Stomach smooth muscle (tissue), 2 donors: ENCODE data around the gene CARD11.

ENCODE experiments used
- H3K27ac ChIP-seq: one replicate; pipeline ENCODE4 v1.7.0; 2013; ENCODE audit warnings: mild to moderate bottlenecking, low read length, inconsistent platforms
- H3K27me3 ChIP-seq, 2 donors: one replicate each; pipeline ENCODE4 v1.7.0; 2013; ENCODE audit warnings: low read length in 2 of 2; ENCODE audit not compliant: insufficient read depth in 2 of 2, control insufficient read depth in 1 of 2
- H3K36me3 ChIP-seq, 2 donors: one replicate each; pipeline ENCODE4 v1.7.0; 2013; ENCODE audit warnings: low read length in 2 of 2; ENCODE audit not compliant: control insufficient read depth in 2 of 2, insufficient read depth in 2 of 2
- H3K4me1 ChIP-seq: one replicate; pipeline ENCODE4 v1.7.0; 2013; ENCODE audit warnings: low read length; ENCODE audit not compliant: control insufficient read depth, insufficient read depth
- H3K4me3 ChIP-seq, 2 donors: one replicate each; pipeline ENCODE4 v1.7.0; 2013; ENCODE audit warnings: low read length in 2 of 2
- H3K9ac ChIP-seq, 2 donors: one replicate each; pipeline ENCODE4 v1.7.0; 2013; ENCODE audit warnings: low read length in 2 of 2, mild to moderate bottlenecking in 1 of 2
- H3K9me3 ChIP-seq, 2 donors: one replicate each; pipeline ENCODE4 v1.7.0; 2013; ENCODE audit warnings: low read length in 2 of 2; ENCODE audit not compliant: control insufficient read depth in 2 of 2
- donor health status: healthy.
- donor health status: Pancreatic carcinoma.

CARD11 gene

GRCh38 chr7:2920041-2920440 lies 123.6 kb downstream of the CARD11 start:
- peaks cover 6 to 10% of the 10 kb centered on the region in 2 donors for H3K27me3 ChIP-seq

GRCh38 chr7:2919256-2919655 lies 124.4 kb downstream of the CARD11 start:
- Histone ChIP-seq H3K36me3 (no peaks in the 10 kb centered on the region), H3K27ac (no peak overlapping the region), H3K9ac (no peak overlapping the region), H3K4me3 (no peak overlapping the region), H3K4me1 (no peaks in the 10 kb centered on the region), H3K9me3 (no peaks in the 10 kb centered on the region), H3K27me3 (peaks cover 6 to 10% of the 10 kb centered on the region in 2 donors)

More at GRCh38 chr7:2920041-2920440, 123.6 kb downstream of the CARD11 start:
- Histone ChIP-seq H3K4me1 (no peaks in the 10 kb centered on the region), H3K36me3 (no peaks in the 10 kb centered on the region), H3K4me3 (no peak overlapping the region), H3K9ac (no peak overlapping the region), H3K9me3 (no peaks in the 10 kb centered on the region), H3K27ac (no peak overlapping the region)

GRCh38 chr7:2918406-2918805 lies 125.3 kb downstream of the CARD11 start:
- no peak overlapping the region for H3K4me3 ChIP-seq
- peaks cover 5 to 8% of the 10 kb centered on the region in 2 donors for H3K27me3 ChIP-seq
- no peaks in the 10 kb centered on the region for H3K36me3 ChIP-seq
- no peak overlapping the region for H3K9ac ChIP-seq
- no peaks in the 10 kb centered on the region for H3K9me3 ChIP-seq
- no peak overlapping the region for H3K27ac ChIP-seq
- no peaks in the 10 kb centered on the region for H3K4me1 ChIP-seq

GRCh38 chr7:2915023-2915422 lies 128.6 kb downstream of the CARD11 start:
- no peaks in the 10 kb centered on the region for H3K9me3 ChIP-seq
- no peaks in the 10 kb centered on the region for H3K36me3 ChIP-seq
- no peaks in the 10 kb centered on the region for H3K4me1 ChIP-seq

GRCh38 chr7:2913760-2914387 lies 129.8 kb downstream of the CARD11 start:
- no peaks in the 10 kb centered on the region for H3K36me3 ChIP-seq
- no peak overlapping the region for H3K4me3 ChIP-seq
- no peak overlapping the region for H3K9ac ChIP-seq
- H3K9me3 ChIP-seq = no peaks in the 10 kb centered on the region
- no peaks in the 10 kb centered on the region for H3K27me3 ChIP-seq
- H3K4me1 ChIP-seq = no peaks in the 10 kb centered on the region
- no peak overlapping the region for H3K27ac ChIP-seq

More at GRCh38 chr7:2915023-2915422, 128.6 kb downstream of the CARD11 start:
- Histone ChIP-seq H3K4me3 (no peak overlapping the region), H3K9ac (no peak overlapping the region), H3K27ac (no peak overlapping the region), H3K27me3 (no peaks in the 10 kb centered on the region)

GRCh38 chr7:2912684-2913439 lies 130.8 kb downstream of the CARD11 start:
- H3K4me1 ChIP-seq = no peaks in the 10 kb centered on the region
- no peaks in the 10 kb centered on the region for H3K27me3 ChIP-seq

GRCh38 chr7:2911466-2911865 lies 132.2 kb downstream of the CARD11 start:
- Histone ChIP-seq H3K36me3 (no peaks in the 10 kb centered on the region), H3K27ac (no peak overlapping the region), H3K27me3 (no peaks in the 10 kb centered on the region), H3K4me1 (no peaks in the 10 kb centered on the region), H3K4me3 (no peak overlapping the region), H3K9me3 (no peaks in the 10 kb centered on the region), H3K9ac (no peak overlapping the region)

More at GRCh38 chr7:2912684-2913439, 130.8 kb downstream of the CARD11 start:
- no peak overlapping the region for H3K4me3 ChIP-seq
- H3K9me3 ChIP-seq = no peaks in the 10 kb centered on the region
- H3K36me3 ChIP-seq = no peaks in the 10 kb centered on the region
- no peak overlapping the region for H3K9ac ChIP-seq
- H3K27ac ChIP-seq = no peak overlapping the region

GRCh38 chr7:2909471-2910039 lies 134.1 kb downstream of the CARD11 start:
- no peak overlapping the region for H3K4me3 ChIP-seq
- no peak overlapping the region for H3K9ac ChIP-seq
- H3K4me1 ChIP-seq = no peaks in the 10 kb centered on the region
- no peak overlapping the region for H3K27ac ChIP-seq
- no peaks in the 10 kb centered on the region for H3K36me3 ChIP-seq
- peaks cover 0 to 3% of the 10 kb centered on the region in 2 donors for H3K9me3 ChIP-seq
- H3K27me3 ChIP-seq = no peaks in the 10 kb centered on the region

GRCh38 chr7:2909043-2909442 lies 134.6 kb downstream of the CARD11 start:
- Histone ChIP-seq H3K9me3 (peaks cover 0 to 3% of the 10 kb centered on the region in 2 donors), H3K36me3 (no peaks in the 10 kb centered on the region), H3K27me3 (no peaks in the 10 kb centered on the region), H3K27ac (no peak overlapping the region), H3K4me3 (no peak overlapping the region), H3K9ac (no peak overlapping the region), H3K4me1 (no peaks in the 10 kb centered on the region)

- no peaks in the 10 kb centered on the region for H3K36me3 ChIP-seq
- no peak overlapping the region for H3K4me3 ChIP-seq
- H3K27ac ChIP-seq = no peak overlapping the region
- no peaks in the 10 kb centered on the region for H3K27me3 ChIP-seq
- H3K9me3 ChIP-seq = peaks cover 0 to 3% of the 10 kb centered on the region in 2 donors
- H3K4me1 ChIP-seq = peaks cover 4% of the 10 kb centered on the region
- H3K9ac ChIP-seq = no peak overlapping the region
These were observed 135.5 kb downstream of the CARD11 start for GRCh38 chr7:2908103-2908683.
